GM10248 (cell line): ENCODE data around the gene GBX1.

Experiments used
- CTCF ChIA-PET: fragments of 300-600 bp; sonication (Branson Sonifier 250); formaldehyde crosslinking; extraction: SDS; loops from one replicate; lab custom pipeline; 2021; ENCODE audit warnings: antibody characterized with exemption; lab: Yijun Ruan, JAX
- POLR2A ChIA-PET: fragments of 350-650 bp; sonication (Branson Sonifier 250); formaldehyde crosslinking; extraction: SDS; loops from one replicate; lab custom pipeline; 2020; ENCODE audit warnings: antibody characterized with exemption; lab: Yijun Ruan, JAX
- DNase-seq: peaks from one replicate; pipeline ENCODE4 v3.0.0; 2012; ENCODE audit errors: extremely low spot score
- TF ChIP-seq, protein P1 (sequence below): IDR thresholded peaks from 2 replicates; pipeline ENCODE4 v1.5.1; 2012; ENCODE audit warnings: mild to moderate bottlenecking, low read depth; ENCODE audit errors: extremely low read depth, missing control alignments, control extremely low read depth

The GBX1 gene

DNA sequence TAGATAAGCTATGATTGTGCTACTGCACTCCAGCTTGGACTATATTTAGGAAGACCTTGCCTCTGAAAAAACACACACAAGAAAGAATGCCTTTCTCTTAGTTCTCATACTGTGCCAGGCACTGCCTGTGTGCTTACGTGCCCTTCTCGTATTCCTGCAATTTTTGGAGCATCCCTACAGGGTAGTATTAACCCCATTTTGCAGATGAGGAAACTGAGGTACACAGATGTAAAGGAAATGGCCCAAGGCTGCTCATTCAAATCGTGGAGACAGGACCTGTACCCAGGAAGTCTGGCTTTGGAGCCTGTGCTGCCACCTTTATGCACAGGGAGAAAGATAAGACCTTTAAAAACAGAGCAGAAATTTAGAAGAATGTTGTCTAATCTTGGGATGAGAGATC lies 64.5 kb downstream of the GBX1 start:
- TF ChIP-seq, protein P1, sequence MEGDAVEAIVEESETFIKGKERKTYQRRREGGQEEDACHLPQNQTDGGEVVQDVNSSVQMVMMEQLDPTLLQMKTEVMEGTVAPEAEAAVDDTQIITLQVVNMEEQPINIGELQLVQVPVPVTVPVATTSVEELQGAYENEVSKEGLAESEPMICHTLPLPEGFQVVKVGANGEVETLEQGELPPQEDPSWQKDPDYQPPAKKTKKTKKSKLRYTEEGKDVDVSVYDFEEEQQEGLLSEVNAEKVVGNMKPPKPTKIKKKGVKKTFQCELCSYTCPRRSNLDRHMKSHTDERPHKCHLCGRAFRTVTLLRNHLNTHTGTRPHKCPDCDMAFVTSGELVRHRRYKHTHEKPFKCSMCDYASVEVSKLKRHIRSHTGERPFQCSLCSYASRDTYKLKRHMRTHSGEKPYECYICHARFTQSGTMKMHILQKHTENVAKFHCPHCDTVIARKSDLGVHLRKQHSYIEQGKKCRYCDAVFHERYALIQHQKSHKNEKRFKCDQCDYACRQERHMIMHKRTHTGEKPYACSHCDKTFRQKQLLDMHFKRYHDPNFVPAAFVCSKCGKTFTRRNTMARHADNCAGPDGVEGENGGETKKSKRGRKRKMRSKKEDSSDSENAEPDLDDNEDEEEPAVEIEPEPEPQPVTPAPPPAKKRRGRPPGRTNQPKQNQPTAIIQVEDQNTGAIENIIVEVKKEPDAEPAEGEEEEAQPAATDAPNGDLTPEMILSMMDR: no peak
- ChIA-PET CTCF (interaction anchor here (1.2 to 11.3 kb wide), 5 partner anchors 8 to 93 kb away, joined by 3 to 149 read pairs (median 9); partner anchors contain the start of gene AGAP3), POLR2A (no interaction called here)

DNA sequence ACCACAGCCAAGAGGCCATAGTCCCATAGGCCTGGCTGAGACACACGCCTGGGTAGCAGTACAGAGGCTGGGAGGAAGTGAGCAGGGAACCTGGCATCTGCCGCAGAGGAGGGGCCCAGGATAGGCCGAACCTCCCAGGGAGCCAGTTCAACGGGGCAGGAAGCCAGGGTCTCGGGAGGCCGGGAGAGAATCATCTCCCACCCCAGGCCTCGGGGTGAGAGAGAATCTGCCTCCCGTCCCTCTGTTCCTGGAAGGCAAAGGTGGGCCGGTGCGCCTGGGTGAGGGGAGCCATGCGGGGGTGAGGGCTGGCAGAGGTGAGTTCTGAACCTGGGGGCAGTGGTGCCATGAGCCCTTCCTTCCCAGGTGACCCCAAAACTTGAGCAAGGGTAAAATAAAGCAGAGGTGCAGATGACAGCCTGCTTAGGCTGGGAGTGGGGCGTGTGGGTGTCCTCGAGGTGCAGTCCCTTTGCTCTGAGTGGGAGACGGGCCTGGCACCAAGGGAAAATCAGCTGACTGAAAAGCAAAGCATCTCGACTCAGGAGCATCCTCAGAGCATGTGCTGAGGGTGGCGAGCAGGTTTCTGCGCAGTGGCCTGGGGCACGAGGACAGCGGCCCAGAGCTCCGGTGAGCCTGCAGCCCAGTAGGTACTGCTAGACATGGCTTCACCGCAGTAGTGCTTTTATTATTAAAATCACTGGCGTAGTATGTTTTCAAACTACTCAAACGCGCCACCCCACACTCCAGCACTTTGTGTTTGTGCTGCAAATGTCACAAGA lies 65.7 kb downstream of the GBX1 start:
- DNase-seq: no peak
- TF ChIP-seq, protein P1: no peak
- POLR2A ChIA-PET: no interaction called here
- CTCF ChIA-PET: interaction anchor here (0.9 to 11.3 kb wide), 3 partner anchors 9 to 22 kb away, joined by 3 to 149 read pairs (median 9); partner anchors contain the start of gene AGAP3

More for the DNA sequence above, 64.5 kb downstream of the GBX1 start:
- no peak for DNase-seq

DNA sequence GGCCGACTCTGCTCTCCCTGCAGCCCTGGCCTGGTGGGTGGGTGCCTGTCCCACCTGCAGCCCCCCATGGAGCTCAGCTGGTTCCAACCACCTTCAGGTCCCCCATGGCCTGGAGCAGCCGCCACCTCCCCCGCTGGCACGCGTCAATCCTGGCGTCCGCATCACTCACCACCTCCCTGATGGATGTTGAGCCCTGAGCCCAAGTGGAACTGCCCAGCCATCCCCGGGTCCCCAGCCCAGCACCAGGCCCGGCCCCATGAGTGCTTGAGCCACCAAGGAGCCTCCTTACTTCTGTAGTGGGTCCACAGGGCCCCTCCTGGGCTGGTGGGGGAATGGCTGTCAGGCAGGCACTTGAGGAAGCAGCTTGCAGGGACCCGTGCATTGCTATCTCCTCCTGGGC lies 66.6 kb downstream of the GBX1 start:
- DNase-seq: no peak
- CTCF ChIA-PET: interaction anchor here (1.0 kb wide), 1 partner anchor 20 kb away, joined by 3 read pairs; no protein-coding TSS in a partner anchor
- POLR2A ChIA-PET: no interaction called here
- TF ChIP-seq, protein P1: no peak

DNA sequence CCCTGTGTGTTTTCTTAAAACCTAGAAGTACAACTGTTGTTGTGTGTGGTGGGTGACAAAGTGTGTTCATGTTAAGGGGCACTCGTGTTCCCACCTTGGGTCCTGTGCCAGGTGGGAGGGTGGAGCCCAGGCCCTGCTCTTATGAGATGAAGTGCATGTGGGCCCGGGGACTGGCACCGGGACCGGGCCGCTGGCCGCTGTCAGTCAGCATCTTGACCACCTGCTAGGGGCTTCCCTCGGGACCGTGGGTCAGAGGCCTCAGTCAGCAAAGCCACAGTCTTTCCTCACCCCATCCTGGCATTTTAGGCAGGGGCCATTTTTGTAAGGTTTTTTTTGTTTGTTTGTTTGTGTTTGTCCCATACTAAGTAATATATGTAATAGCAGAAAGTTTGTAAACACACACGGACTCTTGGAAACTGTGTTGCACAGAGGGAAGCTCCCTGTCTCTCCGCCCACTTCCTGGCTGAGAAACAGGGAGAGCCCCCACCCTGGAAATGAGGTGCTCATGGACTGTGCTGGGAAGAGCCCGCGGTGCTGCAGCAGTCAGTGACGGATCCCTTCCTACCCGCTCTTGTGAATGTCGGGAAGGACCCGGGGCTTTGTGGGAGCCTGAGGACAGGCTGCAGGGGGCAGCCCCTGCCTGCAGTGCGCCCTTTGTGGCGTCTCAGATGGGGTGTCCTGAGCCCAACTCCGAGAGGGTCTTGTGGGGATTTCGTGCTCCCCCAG lies 67.8 kb downstream of the GBX1 start:
- ChIA-PET CTCF (interaction anchor here (1.0 kb wide), 1 partner anchor 21 kb away, joined by 3 read pairs; no protein-coding TSS in a partner anchor), POLR2A (no interaction called here)
- TF ChIP-seq, protein P1: no peak
- no peak for DNase-seq
